T-helper 17 cell (primary cell): ENCODE measurements around the gene TMPRSS6. TPM values are rescaled to one million over a fixed set of nuclear protein-coding genes. Genes with fewer than 3 reads are reported as not detected.

Source experiments
- ATAC-seq: fragments of 150-1000 bp; cut with Tn5 transposase; 2 replicates; pipeline ENCODE4 v1.10.0; 2021; ENCODE audit warnings: mild to moderate bottlenecking, moderate library complexity
- DNase-seq, 3 donors: peaks; one replicate each; pipeline versions ENCODE4 v3.0.0 to v3.0.0-alpha.2; 2020 to 2021
- H3K9me3 ChIP-seq: one replicate; pipeline ENCODE4 v1.7.0; 2013; ENCODE audit warnings: low read length, mild to moderate bottlenecking; ENCODE audit not compliant: control insufficient read depth, poor library complexity, severe bottlenecking
- H3K27ac Mint-ChIP-seq: one replicate; pipeline ENCODE4 v1.8.0; 2022; ENCODE audit warnings: mild to moderate bottlenecking, moderate library complexity, mixed read lengths
- H3K27me3 Mint-ChIP-seq: one replicate; pipeline ENCODE4 v1.8.0; 2022; ENCODE audit warnings: mixed read lengths
- H3K36me3 Mint-ChIP-seq: one replicate; pipeline ENCODE4 v1.8.0; 2022; ENCODE audit warnings: low read depth, mixed read lengths
- H3K4me1 Mint-ChIP-seq: one replicate; pipeline ENCODE4 v1.8.0; 2022; ENCODE audit warnings: mild to moderate bottlenecking, mixed read lengths
- H3K4me3 Mint-ChIP-seq: one replicate; pipeline ENCODE4 v1.8.0; 2022; ENCODE audit warnings: mild to moderate bottlenecking, moderate library complexity, mixed read lengths
- total RNA-seq, 4 donors: library from RNA in 2 of 4; stranded (reverse) in 2 of 4; gene quantifications; one replicate each; pipeline ENCODE4 v1.2.3 and lab custom pipeline; 2022 to 2026

Gene TMPRSS6
- total RNA-seq (under 1 TPM; 0.31 to 0.92 TPM), total RNA-seq (lab: John Stamatoyannopoulos, UW) (0.30 to 1.2 reads per million in 2 donors)

- peaks cover 8% of the 10 kb centered on the region for H3K4me1 Mint-ChIP-seq
- no peak for ATAC-seq
- peaks cover 7% of the 10 kb centered on the region for H3K36me3 Mint-ChIP-seq
- no peaks in the 10 kb centered on the region for H3K27me3 Mint-ChIP-seq
- no peak within 1 kb of the TSS for H3K27ac Mint-ChIP-seq
- H3K4me3 Mint-ChIP-seq = no peak within 1 kb of the TSS
- no peaks in the 10 kb centered on the region for H3K9me3 ChIP-seq
- DNase-seq = no peak
These were observed at the start of gene TMPRSS6 for GRCh38 chr22:37109242-37109917. Gene TMPRSS6, minus strand, starts transcription at chr22:37109713. Its CDS starts 6,296 bp downstream, at chr22:37103417.

DNA sequence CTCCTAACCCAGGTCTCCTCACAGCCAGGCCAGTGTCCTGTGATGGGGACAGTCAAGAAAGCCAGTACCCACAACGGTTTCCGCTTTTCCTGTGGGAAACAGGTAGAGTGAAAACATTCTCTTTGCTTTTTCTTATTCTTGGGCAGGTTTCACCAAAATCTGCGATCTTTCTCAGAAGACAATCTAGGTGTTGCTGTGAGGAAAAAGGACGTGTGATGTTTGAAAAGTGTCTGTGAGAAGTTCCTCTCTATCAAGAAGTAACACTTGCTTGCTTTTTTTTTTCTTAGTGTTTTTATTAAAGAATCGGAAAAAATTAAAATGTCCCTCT, 49.4 kb upstream of the TMPRSS6 start:
- Mint-ChIP-seq H3K27me3 (no peaks in the 10 kb centered on the region), H3K27ac (peak overlapping the region; percentile 80), H3K4me3 (peak overlapping the region; percentile 41), H3K36me3 (no peaks in the 10 kb centered on the region), H3K4me1 (peaks cover 31% of the 10 kb centered on the region)
- DNase-seq (no peak), ATAC-seq (no peak)
- no peaks in the 10 kb centered on the region for H3K9me3 ChIP-seq

DNA sequence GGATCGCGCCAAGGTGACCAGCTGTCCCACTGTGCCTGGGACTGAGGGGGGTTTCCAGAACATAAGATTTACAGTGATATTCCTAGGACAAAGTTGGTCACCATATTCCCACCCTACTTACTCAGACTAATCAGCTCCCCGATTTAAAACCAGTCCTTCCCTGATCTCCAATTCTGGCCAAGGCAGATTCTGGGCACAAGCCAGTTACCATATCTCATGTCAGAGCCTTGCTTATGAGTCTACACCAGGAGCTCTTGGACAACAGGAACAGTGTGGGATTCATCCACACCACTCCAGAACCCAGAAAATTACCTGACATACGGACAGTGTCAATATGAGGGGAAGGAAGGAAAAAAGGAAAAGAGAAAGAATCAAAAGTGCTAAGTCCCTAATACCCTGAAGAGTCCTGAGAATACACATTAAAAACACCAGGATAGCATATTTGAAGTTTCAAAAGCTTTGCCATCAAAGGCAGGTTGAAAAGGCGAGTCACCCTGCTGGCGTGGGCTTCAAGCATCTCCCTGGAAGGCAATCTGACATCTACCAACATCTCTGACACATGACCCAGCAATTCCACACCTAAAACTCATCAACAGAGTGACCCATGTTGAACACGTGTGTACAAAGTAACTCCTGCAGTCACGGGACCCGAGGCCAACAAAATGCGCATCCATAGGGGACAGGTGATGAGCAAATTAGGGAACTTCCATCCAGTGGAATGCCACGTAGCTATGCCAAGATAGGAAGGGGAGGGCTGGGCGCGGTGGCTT, 48.2 kb upstream of the TMPRSS6 start:
- Mint-ChIP-seq H3K27me3 (no peaks in the 10 kb centered on the region), H3K4me3 (no peak overlapping the region), H3K36me3 (no peaks in the 10 kb centered on the region), H3K27ac (peak overlapping the region; percentile 37), H3K4me1 (peaks cover 23% of the 10 kb centered on the region)
- no peaks in the 10 kb centered on the region for H3K9me3 ChIP-seq
- ATAC-seq (no peak), DNase-seq (no peak)

GRCh38 chr22:37156686-37157435, 47.3 kb upstream of the TMPRSS6 start:
- no peak for DNase-seq
- H3K4me1 Mint-ChIP-seq = peaks cover 15% of the 10 kb centered on the region
- no peak overlapping the region for H3K4me3 Mint-ChIP-seq
- H3K27me3 Mint-ChIP-seq = no peaks in the 10 kb centered on the region
- H3K27ac Mint-ChIP-seq = peak overlapping the region; percentile 37
- no peak for ATAC-seq
- H3K9me3 ChIP-seq = no peaks in the 10 kb centered on the region
- no peaks in the 10 kb centered on the region for H3K36me3 Mint-ChIP-seq

GRCh38 chr22:37155971-37156370, 46.5 kb upstream of the TMPRSS6 start:
- H3K27me3 Mint-ChIP-seq = no peaks in the 10 kb centered on the region
- DNase-seq = no peak
- ATAC-seq = no peak
- H3K4me1 Mint-ChIP-seq = peaks cover 17% of the 10 kb centered on the region
- H3K9me3 ChIP-seq = no peaks in the 10 kb centered on the region
- H3K36me3 Mint-ChIP-seq = no peaks in the 10 kb centered on the region
- H3K27ac Mint-ChIP-seq = peak overlapping the region; percentile 77
- no peak overlapping the region for H3K4me3 Mint-ChIP-seq

DNA sequence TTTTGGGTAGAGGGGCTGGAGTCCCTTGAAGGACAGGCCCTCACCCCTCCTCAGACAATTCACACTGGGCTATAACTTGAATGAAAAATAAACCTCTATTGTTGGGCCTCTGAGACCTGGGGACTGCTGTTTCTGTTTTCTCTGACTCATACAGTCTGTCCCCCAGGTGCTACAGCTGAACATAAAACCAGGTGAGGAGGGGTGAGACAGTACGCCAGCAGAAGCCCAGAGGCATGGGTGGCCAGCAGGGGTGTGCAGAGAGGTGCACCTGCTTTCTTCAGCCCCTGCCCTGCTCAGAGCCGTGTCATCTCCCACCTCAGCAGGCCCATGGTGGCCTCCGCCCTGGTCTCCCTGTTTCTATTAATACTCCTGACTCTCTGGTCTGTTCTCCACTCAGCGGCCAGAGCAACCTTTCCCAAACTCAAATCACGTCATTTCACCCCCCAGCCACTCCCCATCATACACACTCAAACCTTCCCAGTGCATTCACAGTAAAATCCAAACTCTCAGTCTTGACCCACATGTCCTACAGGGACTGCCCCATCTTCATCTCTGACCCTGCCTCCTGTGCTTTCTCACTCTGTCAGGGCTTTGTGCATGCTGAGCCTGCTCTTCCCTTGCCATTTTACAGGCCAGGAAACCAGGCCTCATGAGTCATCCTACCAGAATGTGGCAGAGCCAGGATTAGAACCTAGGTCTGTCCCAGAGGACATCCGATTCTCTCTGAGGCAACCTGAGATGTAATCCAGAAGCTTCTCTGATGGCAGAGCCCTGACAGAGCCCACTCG, 45.6 kb upstream of the TMPRSS6 start:
- no peak for ATAC-seq
- H3K27ac Mint-ChIP-seq = peak overlapping the region; percentile 29
- no peak for DNase-seq
- no peaks in the 10 kb centered on the region for H3K9me3 ChIP-seq
- no peaks in the 10 kb centered on the region for H3K36me3 Mint-ChIP-seq
- peaks cover 21% of the 10 kb centered on the region for H3K4me1 Mint-ChIP-seq
- H3K4me3 Mint-ChIP-seq = no peak overlapping the region
- H3K27me3 Mint-ChIP-seq = no peaks in the 10 kb centered on the region

- H3K27ac Mint-ChIP-seq = peak overlapping the region; percentile 29
- peaks cover 2% of the 10 kb centered on the region for H3K36me3 Mint-ChIP-seq
- no peaks in the 10 kb centered on the region for H3K9me3 ChIP-seq
- DNase-seq = no peak
- no peaks in the 10 kb centered on the region for H3K27me3 Mint-ChIP-seq
- H3K4me1 Mint-ChIP-seq = peaks cover 22% of the 10 kb centered on the region
- ATAC-seq = no peak
- no peak overlapping the region for H3K4me3 Mint-ChIP-seq
These were observed 44.4 kb upstream of the TMPRSS6 start for GRCh38 chr22:37153901-37154300.

DNA sequence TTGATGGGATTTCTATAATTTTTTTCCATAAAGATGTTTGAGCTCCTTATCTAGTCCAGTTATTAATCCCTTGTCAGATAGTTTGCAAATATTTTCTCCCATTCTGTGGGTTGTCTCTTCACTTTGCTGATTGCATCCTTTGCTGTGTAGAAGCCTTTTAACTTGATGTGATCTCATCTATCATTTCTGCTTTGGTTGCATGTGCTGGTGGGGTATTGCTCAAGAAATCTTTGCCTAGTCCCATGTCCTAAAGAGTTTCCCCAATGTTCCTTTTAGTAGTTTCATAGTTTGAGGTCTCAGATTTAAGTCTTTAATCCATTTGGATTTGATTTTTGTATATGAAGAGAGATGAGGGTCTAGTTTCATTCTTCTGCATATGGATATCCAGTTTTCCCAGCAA, 41.9 kb upstream of the TMPRSS6 start:
- DNase-seq (no peak), ATAC-seq (no peak)
- Mint-ChIP-seq H3K27ac (peak overlapping the region; percentile 93), H3K4me1 (peaks cover 39% of the 10 kb centered on the region), H3K4me3 (no peak overlapping the region), H3K27me3 (no peaks in the 10 kb centered on the region), H3K36me3 (peaks cover 2% of the 10 kb centered on the region)
- no peaks in the 10 kb centered on the region for H3K9me3 ChIP-seq

- Mint-ChIP-seq H3K4me1 (peaks cover 43% of the 10 kb centered on the region), H3K36me3 (peaks cover 2% of the 10 kb centered on the region)
- no peak for ATAC-seq
These were observed 41.2 kb upstream of the TMPRSS6 start for GRCh38 chr22:37150701-37151100.

GRCh38 chr22:37148742-37149665, 39.5 kb upstream of the TMPRSS6 start:
- Mint-ChIP-seq H3K27ac (peak overlapping the region; percentile 93), H3K4me3 (peak overlapping the region; percentile 94), H3K4me1 (peaks cover 47% of the 10 kb centered on the region), H3K27me3 (no peaks in the 10 kb centered on the region), H3K36me3 (peaks cover 2% of the 10 kb centered on the region)
- no peak for DNase-seq
- H3K9me3 ChIP-seq = no peaks in the 10 kb centered on the region
- ATAC-seq = no peak

More at GRCh38 chr22:37150701-37151100, 41.2 kb upstream of the TMPRSS6 start:
- Mint-ChIP-seq H3K27ac (peak overlapping the region; percentile 93), H3K27me3 (no peaks in the 10 kb centered on the region), H3K4me3 (peak overlapping the region; percentile 51)
- H3K9me3 ChIP-seq = no peaks in the 10 kb centered on the region
- no peak for DNase-seq

- ATAC-seq (peak; percentile 22), DNase-seq (peak in 1 of 3 donors; percentile 21)
- H3K27me3 Mint-ChIP-seq = no peaks in the 10 kb centered on the region
- H3K4me3 Mint-ChIP-seq = peak overlapping the region; percentile 94
- no peaks in the 10 kb centered on the region for H3K9me3 ChIP-seq
- H3K36me3 Mint-ChIP-seq = peaks cover 2% of the 10 kb centered on the region
- H3K27ac Mint-ChIP-seq = peak overlapping the region; percentile 93
- peaks cover 50% of the 10 kb centered on the region for H3K4me1 Mint-ChIP-seq
These were observed 38.6 kb upstream of the TMPRSS6 start for GRCh38 chr22:37148031-37148651.
